K562 (cell line): ENCODE measurements around the gene CDK5R1. TPM values are rescaled to one million over a fixed set of nuclear protein-coding genes. Genes with fewer than 3 reads are reported as not detected.
A peak's percentile ranks its signal among the peaks of the same experiment; 100 is the strongest.

Source experiments
- ATAC-seq: fragments of 200-7000 bp; cut with Tn5 transposase; 3 replicates; pipeline ENCODE4 v1.9.1; 2020; ENCODE audit warnings: moderate library complexity
- BruUV-seq: library from RNA; stranded (reverse); fragments of 400-500 nt; replicated peaks from 2 replicates; lab custom pipeline; 2021; lab: Mats Ljungman, UMichigan
- CTCF ChIA-PET: fragments of 300-600 bp; formaldehyde crosslinking; extraction: SDS; loops from one replicate; lab custom pipeline; 2021; ENCODE audit warnings: low intra/inter-chr PET ratio; lab: Yijun Ruan, JAX
- POLR2A ChIA-PET: fragments of 300-600, 350-650 bp; sonication (Branson Sonifier 250); formaldehyde crosslinking; extraction: SDS; loops from one replicate; lab custom pipeline; 2021; ENCODE audit warnings: antibody characterized with exemption, inconsistent platforms; lab: Yijun Ruan, JAX
- DNase-seq, 4 experiments: peaks; one replicate each; pipeline versions ENCODE4 v3.0.0 to v3.0.0-alpha.2; 2011 to 2018; ENCODE audit warnings: low spot score in 3 of 4, mixed read lengths in 3 of 4; ENCODE audit errors: extremely low read depth in 1 of 4
- FAIRE-seq: peaks from 2 replicates; lab custom pipeline; 2011; peaks lifted over from hg19 to GRCh38; lab: Jason Lieb, UNC
- H2AFZ ChIP-seq: 2 replicates; pipeline ENCODE4 v1.6.0; 2011; ENCODE audit warnings: low read depth, low read length, control low read depth, inconsistent platforms
- H3K27ac ChIP-seq: fragments of 200-600 bp; 3 replicates; pipeline ENCODE4 v1.8.0; 2011; ENCODE audit warnings: low read depth, mild to moderate bottlenecking, control low read depth, inconsistent platforms, low read length, moderate library complexity, mixed read lengths; ENCODE audit errors: extremely low read depth
- H3K27me3 ChIP-seq, 2 experiments: fragments of 300-600 bp in 1 of 2; 2 replicates in 1 of 2; 3 replicates in 1 of 2; pipeline versions ENCODE4 v1.6.0 to v1.8.0; 2011; ENCODE audit warnings: inconsistent platforms in 2 of 2, low read length in 2 of 2, mild to moderate bottlenecking in 1 of 2, mixed read lengths in 1 of 2, moderate library complexity in 1 of 2; ENCODE audit not compliant: control insufficient read depth in 2 of 2, insufficient read depth in 2 of 2
- H3K36me3 ChIP-seq: fragments of 300-600 bp; 3 replicates; pipeline ENCODE4 v1.8.0; 2011; ENCODE audit warnings: mild to moderate bottlenecking, low read length, inconsistent platforms; ENCODE audit not compliant: control insufficient read depth, insufficient read depth
- H3K4me1 ChIP-seq, 2 experiments: fragments of 200-600 bp in 1 of 2; replicated peaks in 1 of 2; 2 replicates in 1 of 2; 3 replicates in 1 of 2; pipeline versions ENCODE4 v1.5.1 to v1.8.0; 2011; ENCODE audit warnings: inconsistent platforms in 2 of 2, low read length in 2 of 2, mild to moderate bottlenecking in 1 of 2, mixed read lengths in 1 of 2, moderate library complexity in 1 of 2; ENCODE audit not compliant: control insufficient read depth in 2 of 2, insufficient read depth in 2 of 2
- H3K4me2 ChIP-seq: 2 replicates; pipeline ENCODE4 v1.6.1; 2011; ENCODE audit warnings: low read length, control low read depth, inconsistent platforms, mixed read lengths; ENCODE audit not compliant: insufficient read depth
- H3K4me3 ChIP-seq: fragments of 200-600 bp; sonication (generic), shearing (Covaris generic); 2 replicates; pipeline ENCODE4 v1.5.1; 2016; ENCODE audit warnings: control low read depth, inconsistent platforms
- H3K79me2 ChIP-seq: fragments of 200-600 bp; 3 replicates; pipeline ENCODE4 v1.8.0; 2011; ENCODE audit warnings: low read length, inconsistent platforms; ENCODE audit not compliant: control insufficient read depth, insufficient read depth
- H3K9ac ChIP-seq, 2 experiments: 2 replicates each; pipeline versions ENCODE4 v1.6.0 to v1.6.1; 2011; ENCODE audit warnings: low read depth in 2 of 2, low read length in 2 of 2, control low read depth in 1 of 2, inconsistent platforms in 1 of 2, mild to moderate bottlenecking in 1 of 2, mixed read lengths in 1 of 2; ENCODE audit not compliant: insufficient read depth in 1 of 2
- H3K9me1 ChIP-seq: one replicate; pipeline ENCODE4 v1.6.0; 2011; ENCODE audit warnings: inconsistent platforms, mild to moderate bottlenecking, low read length, moderate library complexity; ENCODE audit not compliant: control insufficient read depth, insufficient read depth
- H3K9me3 ChIP-seq: replicated peaks from 2 replicates; pipeline ENCODE4 v1.5.1; 2011; ENCODE audit warnings: low read depth, low read length, inconsistent platforms; ENCODE audit not compliant: control insufficient read depth, insufficient read depth
- H4K20me1 ChIP-seq: replicated peaks from 2 replicates; pipeline ENCODE4 v1.6.1; 2011; ENCODE audit warnings: low read length, inconsistent platforms, mixed read lengths; ENCODE audit not compliant: control insufficient read depth, insufficient read depth
- ATF7 ChIP-seq: fragments of 450-650 bp; IDR thresholded peaks from 2 replicates; pipeline ENCODE4 v1.7.1; 2014; ENCODE audit warnings: mild to moderate bottlenecking, moderate library complexity
- BRD9 ChIP-seq: fragments of 450-650 bp; IDR thresholded peaks from 2 replicates; pipeline ENCODE4 v1.6.1; 2018; ENCODE audit warnings: low read depth; ENCODE audit not compliant: partially characterized antibody
- CBX1 ChIP-seq: sonication (generic); IDR thresholded peaks from 2 replicates; pipeline ENCODE4 v1.6.1; 2016; ENCODE audit warnings: antibody characterized with exemption, low read depth, mild to moderate bottlenecking
- CREB1 ChIP-seq, 2 experiments: sonication (generic) in 1 of 2; formaldehyde crosslinking in 1 of 2; IDR thresholded peaks; 2 replicates each; pipeline versions ENCODE4 v1.6.1 to v1.8.0; 2012 to 2022; ENCODE audit warnings: inconsistent platforms in 1 of 2, mild to moderate bottlenecking in 1 of 2, missing genetic modification reagents in 1 of 2, moderate library complexity in 1 of 2
- ETV5 ChIP-seq: sonication (generic); formaldehyde crosslinking; IDR thresholded peaks from 2 replicates; pipeline ENCODE4 v1.4.0; 2020; ENCODE audit warnings: low read depth, mild to moderate bottlenecking, missing genetic modification reagents
- GABPA ChIP-seq: fragments of 200-800 bp; sonication (Bioruptor generic); conservative IDR thresholded peaks from 2 replicates; pipeline ENCODE4 v1.6.1; 2016; ENCODE audit warnings: low read depth, missing genetic modification characterization, missing compliant biosample characterization
- POLR2AphosphoS2 ChIP-seq: IDR thresholded peaks from 2 replicates; pipeline ENCODE4 v1.6.1; 2012; ENCODE audit warnings: low read length, improper control_type of control experiment
- RBM22 ChIP-seq: fragments of 200-400 bp; formaldehyde crosslinking; IDR thresholded peaks from 2 replicates; pipeline ENCODE4 v1.6.1; 2018; ENCODE audit warnings: low read length, low read depth; ENCODE audit not compliant: poor library complexity, severe bottlenecking
- RFX7 ChIP-seq: fragments of 250-450 bp; sonication (Bioruptor Pico); IDR thresholded peaks from 2 replicates; pipeline ENCODE4 v1.5.1; 2021; ENCODE audit warnings: mild to moderate bottlenecking
- SMAD3 ChIP-seq: fragments of 450-650 bp; formaldehyde crosslinking; conservative IDR thresholded peaks from 2 replicates; pipeline ENCODE4 v1.4.0; 2020; ENCODE audit warnings: mild to moderate bottlenecking
- SOX6 ChIP-seq: fragments of 450-650 bp; IDR thresholded peaks from 2 replicates; pipeline ENCODE4 v1.6.1; 2014; ENCODE audit warnings: mild to moderate bottlenecking
- USF1 ChIP-seq: sonication (generic); formaldehyde crosslinking; IDR thresholded peaks from 2 replicates; pipeline ENCODE4 v1.9.0; 2022; ENCODE audit warnings: mild to moderate bottlenecking, missing genetic modification reagents
- ZNF197 ChIP-seq: fragments of 200-800 bp; sonication (Bioruptor generic); IDR thresholded peaks from 2 replicates; pipeline ENCODE4 v1.6.1; 2016; ENCODE audit warnings: low read depth, missing genetic modification characterization, missing compliant biosample characterization
- ZNF212 ChIP-seq: fragments of 450-650 bp; formaldehyde crosslinking; IDR thresholded peaks from 2 replicates; pipeline ENCODE4 v1.4.0; 2020; ENCODE audit warnings: mild to moderate bottlenecking
- ZNF436 ChIP-seq: fragments of 250-450, 450-650 bp; sonication (Bioruptor Pico); formaldehyde crosslinking; IDR thresholded peaks from 2 replicates; pipeline ENCODE4 v1.7.0; 2020; ENCODE audit warnings: mild to moderate bottlenecking
- ZNF449 ChIP-seq: fragments of 250-450 bp; sonication (Bioruptor Pico); IDR thresholded peaks from 2 replicates; pipeline ENCODE4 v1.8.0; 2022; ENCODE audit warnings: moderate library complexity, mild to moderate bottlenecking, inconsistent platforms
- ZNF707 ChIP-seq: fragments of 250-450 bp; sonication (Bioruptor Pico); conservative IDR thresholded peaks from 2 replicates; pipeline ENCODE4 v1.8.0; 2022; ENCODE audit warnings: inconsistent platforms, mild to moderate bottlenecking, moderate library complexity
- WGBS: fragments of 100-300 bp; shearing (Covaris generic); methylation state at CpG from one replicate; pipeline ENCODE4 v1.1.6; 2016; ENCODE audit warnings: low coverage, mixed read lengths; ENCODE audit not compliant: insufficient coverage; ENCODE audit errors: missing lambda C conversion rate; 5-methylcytosine and 5-hydroxymethylcytosine counted together
- in situ Hi-C: fragments of 300-500 bp; cut with MboI; formaldehyde crosslinking; loops from 4 replicates; pipeline ENCODE4 v1.15.0; 2018; ENCODE audit warnings: inconsistent platforms, mixed read lengths
- intact Hi-C: fragments of 100-400 bp; cut with micrococcal nuclease; formaldehyde crosslinking; loops from 2 replicates; pipeline ENCODE4 v1.14.2; 2022
- polyA plus RNA-seq, 8 experiments: library from polyadenylated mRNA; depleted of rRNA in 4 of 8; stranded (reverse) in 5 of 8; unstranded in 3 of 8; fragments of >200 nt; fragmentation: Nextera tagmentation in 2 of 8; fragmentation: Illumina TruSeq in 1 of 8; extraction: Ambion mirVana in 2 of 8; extraction: Trizol in 1 of 8; gene quantifications; 2 replicates each; pipeline versions ENCODE4 v1.2.1 to v1.2.3, GENCODE V29; 2011 to 2014; ENCODE audit warnings: inconsistent platforms in 1 of 8, missing spikeins in 1 of 8
- total RNA-seq, 7 experiments: library from RNA; depleted of rRNA in 6 of 7; stranded (reverse); fragments of >200 nt in 6 of 7; fragmentation: Illumina TruSeq in 2 of 7; extraction: Trizol in 2 of 7; gene quantifications; 2 replicates each; pipeline versions ENCODE4 v1.2.1 to v1.2.3, GENCODE V29; 2011 to 2021; ENCODE audit warnings: low replicate concordance in 1 of 7

Gene CDK5R1
- total and polyA plus RNA-seq, 9 of the 15 experiments (the other 6 are each of a cell fraction or from before 2014, with no cell fraction given) = 0.10 to 4.8 (median 2.3) TPM

- TF ChIP-seq SOX6 (no peak), ZNF197 (CRISPR knock-in tag) (no peak)
Measured at GRCh38 chr17:32485261-32486110, 1.3 kb upstream of the CDK5R1 start (continued).

- intact Hi-C loops = loop anchor here (10.0 kb wide), 1 partner anchor 169 kb away; no protein-coding TSS in a partner anchor
- DNase-seq (peak; percentile 88 to 94 (median 92)), ATAC-seq (peak; percentile 90), FAIRE-seq (peak; percentile 19)
- Histone ChIP-seq H3K79me2 (peaks cover 17% of the 10 kb centered on the region; the same call in 2 of the 3 replicates), H3K27ac (peak overlapping the region; percentile 78), H3K9me1 (no peaks in the 10 kb centered on the region), H3K9me3 (no peaks in the 10 kb centered on the region), H3K4me2 (peak overlapping the region; percentile 73), H3K27me3 (no peaks in the 10 kb centered on the region), H3K36me3 (peaks cover 57% of the 10 kb centered on the region; the same call in 2 of the 3 replicates), H3K4me3 (peak overlapping the region; percentile 56), H2AFZ (peak overlapping the region; percentile 91), H4K20me1 (peaks cover 10% of the 10 kb centered on the region; the same call in 1 of the 2 replicates), H3K4me1 (peaks cover 11 to 46% of the 10 kb centered on the region in 2 experiments; a peak in 4 of 5 replicates), H3K9ac (peak overlapping the region; percentile 62 to 91)
- ChIA-PET POLR2A (interaction anchor here (0.6 to 2.5 kb wide), 9 partner anchors 9 to 620 kb away, joined by 3 to 9 read pairs (median 4); no protein-coding TSS in a partner anchor), CTCF (no interaction called here)
- BruUV-seq = no TSS peak
- WGBS = 13% methylated on average over 24 of the region's 72 CpGs
- in situ Hi-C loops = no loop called here
- TF ChIP-seq SMAD3 (CRISPR knock-in tag) = no peak
- TF ChIP-seq ZNF707 = no peak
- TF ChIP-seq BRD9 = no peak
- peak; percentile 36 for TF ChIP-seq RBM22
- no peak for TF ChIP-seq RFX7 (CRISPR knock-in tag)
- TF ChIP-seq GABPA (tag) = no peak
- TF ChIP-seq ATF7 = 0 out of 2 replicates have a peak, but pooled peaks have one; percentile 23
- no peak for TF ChIP-seq ZNF436 (CRISPR knock-in tag)
- no peak for TF ChIP-seq ETV5 (CRISPR knock-in tag)
- TF ChIP-seq CBX1 = peak; percentile 73; the same call in 1 of the 2 replicates
- peak; percentile 44; the same call in 1 of the 2 replicates for TF ChIP-seq USF1 (CRISPR knock-in tag)
- 0 out of 2 replicates have a peak, but pooled peaks have one; percentile 10 for TF ChIP-seq CREB1 (IDR thresholded peaks at IDR 0.05)
- TF ChIP-seq CREB1 (CRISPR knock-in tag; IDR thresholded peaks at IDR 0.05) = 0 out of 2 replicates have a peak, but pooled peaks have one; percentile 24
- no peak for TF ChIP-seq ZNF212
- TF ChIP-seq POLR2AphosphoS2 = no peak
- no peak for TF ChIP-seq ZNF449 (CRISPR knock-in tag)
Measured at GRCh38 chr17:32486111-32486700, 587 bp upstream of the CDK5R1 start.
